H54 (cell line): ENCODE results near the gene KRT84.
"Not testable (repeated sequence)": the region's sequence is repeated elsewhere in the genome, so short reads cannot be mapped to it uniquely, and the experiment has no call there.

Source experiments
- DNase-seq: peaks from one replicate; pipeline ENCODE4 v3.0.0; 2011; ENCODE audit warnings: low spot score, mixed read lengths; ENCODE audit not compliant: insufficient read length
- FAIRE-seq: peaks from 3 replicates; lab custom pipeline; 2011; peaks lifted over from hg19 to GRCh38; lab: Jason Lieb, UNC
- POLR2A ChIP-seq: IDR thresholded peaks from 2 replicates; pipeline ENCODE4 v1.6.1; 2011; ENCODE audit warnings: low read depth, mild to moderate bottlenecking, low read length

KRT84 gene

DNA sequence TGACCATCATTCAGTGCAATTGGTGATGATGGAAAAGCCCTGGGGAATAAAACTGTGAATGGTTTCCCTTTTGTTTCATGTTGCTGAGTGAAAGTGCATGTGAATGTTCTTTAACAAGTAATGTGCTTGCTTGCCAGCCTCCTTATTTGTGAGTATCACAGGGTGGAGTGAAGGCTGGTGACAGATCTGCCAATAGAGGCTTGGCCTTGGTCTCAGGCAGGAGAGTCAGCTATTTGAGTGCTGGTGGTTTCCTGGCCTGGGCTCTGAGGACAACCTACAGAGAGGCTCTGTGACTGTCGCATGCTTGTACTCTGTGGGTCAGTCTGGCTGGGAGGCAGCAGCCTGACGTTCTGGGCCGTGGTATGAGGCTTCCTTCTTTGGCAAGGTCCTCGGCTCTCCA, 38.9 kb downstream of the KRT84 start:
- no peak for TF ChIP-seq POLR2A
- FAIRE-seq (no peak), DNase-seq (no peak)

- not testable (repeated sequence) for FAIRE-seq, DNase-seq
Measured at GRCh38 chr12:52345041-52345440, 40.4 kb downstream of the KRT84 start.

- DNase-seq, result no peak
- FAIRE-seq, result no peak
- TF ChIP-seq POLR2A, result no peak
Measured at GRCh38 chr12:52344111-52344510, 41.3 kb downstream of the KRT84 start.

GRCh38 chr12:52343550-52343949, 41.9 kb downstream of the KRT84 start:
- TF ChIP-seq POLR2A, result no peak
- DNase-seq (no peak), FAIRE-seq (no peak)

DNA sequence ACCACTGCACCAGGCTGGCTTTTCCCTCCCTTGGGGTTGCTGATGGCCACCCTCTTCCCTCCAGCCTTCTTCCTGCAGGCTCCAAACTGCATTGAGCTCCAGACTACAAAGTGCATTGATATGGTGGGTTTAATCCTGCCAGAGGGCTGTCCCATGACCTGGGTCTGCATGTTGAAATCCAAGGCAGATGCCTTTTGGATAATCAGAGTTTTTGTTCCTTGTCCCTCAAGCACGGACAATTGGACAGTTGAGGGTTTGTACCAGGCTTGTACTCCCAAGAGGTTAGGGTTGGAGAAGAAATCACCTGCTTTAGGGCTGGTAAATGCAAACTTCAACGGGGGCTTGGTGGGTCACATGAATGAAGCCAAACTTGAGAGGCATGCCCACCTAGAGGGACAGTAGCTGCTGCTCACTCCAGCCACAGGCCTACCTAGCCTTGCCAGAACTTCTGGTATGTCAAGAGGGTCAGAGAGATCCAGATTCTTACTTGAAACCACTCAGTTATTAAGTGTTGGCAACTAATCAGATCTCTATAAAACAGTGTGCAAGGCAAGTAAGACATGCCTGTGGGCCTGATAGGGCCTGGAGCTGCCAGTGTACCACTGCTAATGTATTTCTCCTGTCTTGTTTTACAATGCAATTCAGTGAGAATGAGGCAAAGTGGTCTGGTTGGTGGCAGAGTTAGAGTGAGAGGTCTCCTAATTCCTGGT, 42.5 kb downstream of the KRT84 start:
- no peak for TF ChIP-seq POLR2A
- FAIRE-seq (no peak), DNase-seq (no peak)

GRCh38 chr12:52341066-52341580, 44.3 kb downstream of the KRT84 start:
- TF ChIP-seq POLR2A, result no peak
- FAIRE-seq (no peak), DNase-seq (no peak)

GRCh38 chr12:52338241-52338960, 47.1 kb downstream of the KRT84 start:
- FAIRE-seq (no peak), DNase-seq (no peak)
- TF ChIP-seq POLR2A, result no peak

- FAIRE-seq, result no peak
- no peak for TF ChIP-seq POLR2A
- DNase-seq, result no peak
Measured at GRCh38 chr12:52337054-52337453, 48.4 kb downstream of the KRT84 start.

DNA sequence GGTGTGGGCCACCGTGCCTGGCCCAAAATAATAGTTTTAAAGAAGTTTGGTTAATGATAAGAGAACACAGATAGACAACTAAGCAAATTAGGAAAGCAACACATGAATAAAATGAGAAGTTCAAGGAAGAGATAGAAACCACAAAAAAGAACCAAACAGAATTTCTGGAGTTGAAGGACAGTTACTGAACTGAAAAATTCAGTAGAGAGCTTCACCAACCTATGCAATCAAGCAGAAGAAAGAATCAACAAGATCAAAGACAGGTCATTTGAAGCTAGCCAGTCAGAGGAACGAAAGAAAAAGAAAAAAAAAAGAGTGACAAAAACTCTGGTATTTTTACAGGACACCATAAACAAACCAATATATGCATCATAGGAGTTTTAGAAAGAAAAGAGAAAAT, 48.8 kb downstream of the KRT84 start:
- TF ChIP-seq POLR2A, result no peak
- DNase-seq (no peak), FAIRE-seq (no peak)

GRCh38 chr12:52335598-52336262, 49.7 kb downstream of the KRT84 start:
- FAIRE-seq, result no peak
- no peak for TF ChIP-seq POLR2A
- DNase-seq, result no peak

GRCh38 chr12:52334185-52334584, 51.3 kb downstream of the KRT84 start:
- TF ChIP-seq POLR2A, result no peak
- DNase-seq, result no peak
- FAIRE-seq, result no peak

DNA sequence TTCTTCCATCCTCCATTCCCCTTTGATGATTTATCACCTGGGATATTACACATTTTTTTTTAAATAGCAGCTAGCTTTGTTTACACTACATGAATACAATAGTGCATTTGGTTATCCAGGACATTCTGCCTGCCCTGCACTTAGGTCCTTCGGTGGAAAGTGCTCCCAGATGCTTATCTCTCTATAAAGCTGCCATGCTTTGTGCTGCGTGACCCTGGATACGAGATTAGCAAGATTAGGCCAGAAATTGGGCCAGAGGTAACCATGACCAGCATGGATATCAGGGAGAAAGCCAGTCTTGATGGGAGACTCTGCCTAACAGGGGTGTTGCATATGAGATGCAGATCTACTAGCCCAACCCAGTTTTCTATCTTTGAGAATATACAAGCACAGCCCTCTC, 52.1 kb downstream of the KRT84 start:
- DNase-seq (no peak), FAIRE-seq (no peak)
- no peak for TF ChIP-seq POLR2A

GRCh38 chr12:52332381-52332780, 53.1 kb downstream of the KRT84 start:
- TF ChIP-seq POLR2A, result no peak
- FAIRE-seq (no peak), DNase-seq (no peak)

GRCh38 chr12:52331833-52332232, 53.6 kb downstream of the KRT84 start:
- FAIRE-seq (no peak), DNase-seq (no peak)

More at GRCh38 chr12:52331833-52332232, 53.6 kb downstream of the KRT84 start:
- TF ChIP-seq POLR2A, result no peak
